Dendritic cell treated with granulocyte-macrophage colony-stimulating factor and Interleukin-4, amounts not matched to agents 40 ng/mL and 50 ng/mL, for 4 days (primary cell): ENCODE measurements around the gene MICAL3.

ENCODE experiments used
- H3K27ac Mint-ChIP-seq: one replicate; pipeline ENCODE4 v1.8.0; 2022; ENCODE audit warnings: mild to moderate bottlenecking, mixed read lengths
- H3K27me3 Mint-ChIP-seq: one replicate; pipeline ENCODE4 v1.8.0; 2022; ENCODE audit warnings: mild to moderate bottlenecking, mixed read lengths
- H3K36me3 Mint-ChIP-seq: one replicate; pipeline ENCODE4 v1.8.0; 2022; ENCODE audit warnings: low read depth, mixed read lengths
- H3K4me1 Mint-ChIP-seq: one replicate; pipeline ENCODE4 v1.8.0; 2022; ENCODE audit warnings: low read depth, mixed read lengths
- H3K4me3 Mint-ChIP-seq: one replicate; pipeline ENCODE4 v1.8.0; 2022; ENCODE audit warnings: mild to moderate bottlenecking, moderate library complexity, mixed read lengths
- H3K9me3 Mint-ChIP-seq: one replicate; pipeline ENCODE4 v1.8.0; 2022; ENCODE audit warnings: mixed read lengths
- intact Hi-C: fragments of 100-400 bp; cut with micrococcal nuclease; formaldehyde crosslinking; loops from one replicate; pipeline ENCODE4 v1.15.0; 2022

MICAL3 gene

DNA sequence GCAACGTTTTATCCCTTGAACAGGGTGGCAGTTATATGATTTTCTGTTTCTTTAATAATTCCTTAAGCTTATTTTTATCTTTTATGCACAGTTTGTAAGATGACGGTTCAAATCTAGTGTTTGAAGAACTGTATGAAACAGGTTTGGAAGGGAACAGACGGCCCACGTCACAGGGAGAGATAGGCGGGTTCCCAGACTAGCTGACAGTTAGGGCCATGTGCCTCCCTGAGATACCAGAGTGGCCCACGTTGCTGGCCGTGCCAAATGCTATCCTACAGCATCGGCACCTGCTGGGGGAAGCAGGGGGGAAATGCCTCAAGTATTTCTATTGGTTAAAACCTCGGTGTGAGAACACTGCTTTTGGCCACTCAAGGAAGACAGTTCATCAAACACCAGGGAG lies 199.9 kb downstream of the MICAL3 start:
- Mint-ChIP-seq H3K36me3 (no peaks in the 10 kb centered on the region), H3K27ac (no peak overlapping the region), H3K27me3 (no peaks in the 10 kb centered on the region), H3K4me3 (no peak overlapping the region), H3K4me1 (no peaks in the 10 kb centered on the region), H3K9me3 (no peaks in the 10 kb centered on the region)
- intact Hi-C loops: no loop called here

DNA sequence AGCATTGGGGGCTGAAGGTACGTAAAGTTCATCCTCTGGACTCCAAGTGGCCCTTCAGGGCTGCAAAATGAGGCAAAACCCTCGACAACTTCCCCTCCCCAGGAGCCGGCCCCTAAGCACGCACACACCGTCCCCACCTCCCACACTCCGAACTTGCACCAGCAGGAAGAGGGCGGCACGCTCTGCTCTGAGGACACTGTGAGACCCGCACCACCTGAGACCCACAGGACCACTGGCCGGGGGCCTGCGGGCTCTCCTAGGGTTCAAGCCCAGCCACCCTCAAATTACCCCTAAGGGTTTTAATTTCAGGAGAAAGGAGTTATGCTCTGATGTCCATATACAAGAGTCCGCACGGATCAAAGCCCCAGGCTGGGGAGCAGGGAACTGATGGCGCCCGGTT lies 200.4 kb downstream of the MICAL3 start:
- intact Hi-C loops: no loop called here
- no peaks in the 10 kb centered on the region for H3K4me1 Mint-ChIP-seq

DNA sequence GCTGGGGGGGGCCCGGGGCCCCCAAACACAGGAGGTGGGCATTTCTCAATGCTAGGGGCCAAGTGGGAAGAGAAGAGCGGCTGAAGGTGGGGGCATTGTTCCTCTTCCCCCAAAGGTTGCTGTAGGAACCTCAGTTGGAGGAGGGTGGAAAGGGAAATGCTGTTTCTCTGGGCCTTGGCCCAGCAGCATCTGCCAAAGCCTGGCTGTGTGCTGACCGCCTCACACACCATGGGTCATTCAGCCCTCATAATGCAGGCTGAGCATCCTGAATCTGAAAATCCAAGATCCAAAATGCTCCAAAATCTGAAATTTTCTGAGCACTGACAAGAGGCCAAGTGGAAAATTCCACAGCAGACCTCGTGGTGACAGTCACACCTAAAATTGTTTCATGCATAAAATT lies 201.1 kb downstream of the MICAL3 start:
- no peak overlapping the region for H3K4me3 Mint-ChIP-seq
- intact Hi-C loops: no loop called here

More for the DNA sequence above, 200.4 kb downstream of the MICAL3 start:
- Mint-ChIP-seq H3K4me3 (no peak overlapping the region), H3K27me3 (no peaks in the 10 kb centered on the region), H3K9me3 (no peaks in the 10 kb centered on the region), H3K27ac (no peak overlapping the region), H3K36me3 (no peaks in the 10 kb centered on the region)

DNA sequence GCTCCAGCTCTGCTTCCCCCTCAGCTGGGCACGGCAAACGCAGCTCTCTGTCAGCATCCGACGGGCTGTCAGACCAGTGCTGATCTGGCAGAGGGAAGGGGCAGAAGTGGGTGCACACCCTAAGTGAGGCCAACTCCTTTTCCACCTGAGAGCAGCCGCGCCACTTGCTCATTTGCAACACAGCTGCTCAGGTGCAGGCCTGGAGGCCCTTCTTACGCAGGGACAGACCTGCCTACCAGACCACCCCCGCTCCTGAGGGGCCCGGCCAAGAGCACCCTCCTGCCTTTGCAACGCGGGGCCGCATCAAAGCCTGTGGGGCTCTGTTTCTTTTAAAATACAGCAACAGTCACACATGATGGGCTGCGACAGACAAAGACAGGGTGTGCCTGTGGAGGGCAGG lies 202.3 kb downstream of the MICAL3 start:
- intact Hi-C loops: no loop called here
- Mint-ChIP-seq H3K36me3 (no peaks in the 10 kb centered on the region), H3K4me1 (no peaks in the 10 kb centered on the region), H3K27ac (no peak overlapping the region), H3K27me3 (no peaks in the 10 kb centered on the region), H3K9me3 (no peaks in the 10 kb centered on the region), H3K4me3 (no peak overlapping the region)

More for the DNA sequence above, 201.1 kb downstream of the MICAL3 start:
- Mint-ChIP-seq H3K9me3 (no peaks in the 10 kb centered on the region), H3K27ac (no peak overlapping the region), H3K36me3 (no peaks in the 10 kb centered on the region), H3K4me1 (no peaks in the 10 kb centered on the region), H3K27me3 (no peaks in the 10 kb centered on the region)

DNA sequence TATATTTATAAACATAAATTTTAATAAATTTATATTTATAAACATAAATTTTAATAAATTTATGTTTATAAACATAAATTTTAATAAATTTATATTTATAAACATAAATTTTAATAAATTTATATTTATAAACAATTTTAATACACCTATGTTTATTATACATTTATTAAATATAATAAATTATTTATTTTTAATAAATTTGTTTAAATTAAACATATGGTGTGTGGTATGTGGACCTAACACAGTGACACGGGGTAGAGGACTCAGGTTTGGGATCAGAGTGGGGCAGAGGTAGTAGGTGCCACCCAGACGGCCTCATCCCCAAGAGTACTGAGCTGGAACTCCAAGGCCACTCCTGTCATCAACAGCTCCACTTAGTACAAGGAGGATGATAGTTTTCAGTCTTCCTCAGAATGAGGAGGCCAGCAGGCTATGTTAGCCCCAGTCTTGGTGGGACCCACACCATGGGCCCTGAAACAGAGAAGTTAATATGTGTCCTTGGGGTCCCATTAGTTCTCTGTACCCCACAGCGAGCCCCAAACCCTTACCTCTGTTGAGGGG lies 203.4 kb downstream of the MICAL3 start:
- no peaks in the 10 kb centered on the region for H3K4me1 Mint-ChIP-seq
- intact Hi-C loops: no loop called here
- no peaks in the 10 kb centered on the region for H3K36me3 Mint-ChIP-seq
- no peak overlapping the region for H3K27ac Mint-ChIP-seq
- no peak overlapping the region for H3K4me3 Mint-ChIP-seq
- H3K27me3 Mint-ChIP-seq: no peaks in the 10 kb centered on the region
- no peaks in the 10 kb centered on the region for H3K9me3 Mint-ChIP-seq

DNA sequence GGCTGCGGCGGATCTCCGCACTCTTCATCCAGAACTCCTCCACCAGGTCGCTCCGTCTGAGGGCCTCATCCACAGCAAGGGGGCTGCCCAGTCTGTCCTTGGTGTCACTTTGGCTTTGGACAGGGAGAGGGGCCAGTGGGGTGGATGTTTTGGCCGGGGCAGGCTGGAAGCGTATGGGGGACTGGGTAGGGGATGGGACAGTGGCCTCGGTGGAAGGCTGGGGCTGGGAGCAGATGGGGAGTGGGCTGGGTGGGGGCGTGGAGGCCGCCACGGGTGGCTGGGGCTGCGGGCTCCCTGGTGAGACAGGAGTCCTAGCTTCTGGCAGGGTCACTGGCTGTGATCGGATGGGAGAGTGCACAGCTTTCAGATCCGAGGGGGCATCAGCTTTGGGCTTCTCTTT lies 205.7 kb downstream of the MICAL3 start:
- H3K4me3 Mint-ChIP-seq: no peak overlapping the region
- H3K27ac Mint-ChIP-seq: no peak overlapping the region
- no peaks in the 10 kb centered on the region for H3K4me1 Mint-ChIP-seq
- no peaks in the 10 kb centered on the region for H3K9me3 Mint-ChIP-seq
- no peaks in the 10 kb centered on the region for H3K27me3 Mint-ChIP-seq
- intact Hi-C loops: no loop called here
- no peaks in the 10 kb centered on the region for H3K36me3 Mint-ChIP-seq

DNA sequence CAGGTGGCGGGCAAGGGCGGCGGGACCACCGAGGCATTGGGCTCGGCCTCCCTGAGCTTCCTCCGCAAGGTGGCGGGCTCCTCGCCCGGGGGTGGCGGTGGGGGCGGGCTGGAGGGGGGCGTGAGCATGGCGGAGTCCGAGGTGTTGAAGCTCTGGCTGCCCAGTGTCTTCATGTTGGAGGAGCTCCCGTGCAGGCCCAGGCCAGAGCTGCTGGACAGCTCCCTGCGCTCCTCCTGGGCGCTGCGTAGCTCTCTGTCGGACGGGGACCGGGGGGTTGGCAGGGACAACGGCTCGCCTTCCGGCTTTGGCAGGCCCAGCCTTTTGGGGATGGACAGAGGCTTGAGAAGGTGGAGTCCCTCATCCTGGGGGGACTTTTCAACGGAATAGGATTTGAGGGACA lies 206.2 kb downstream of the MICAL3 start:
- H3K4me3 Mint-ChIP-seq: no peak overlapping the region
- no peaks in the 10 kb centered on the region for H3K4me1 Mint-ChIP-seq
- H3K27ac Mint-ChIP-seq: no peak overlapping the region
- H3K36me3 Mint-ChIP-seq: no peaks in the 10 kb centered on the region
- intact Hi-C loops: no loop called here
- no peaks in the 10 kb centered on the region for H3K27me3 Mint-ChIP-seq
- H3K9me3 Mint-ChIP-seq: no peaks in the 10 kb centered on the region

DNA sequence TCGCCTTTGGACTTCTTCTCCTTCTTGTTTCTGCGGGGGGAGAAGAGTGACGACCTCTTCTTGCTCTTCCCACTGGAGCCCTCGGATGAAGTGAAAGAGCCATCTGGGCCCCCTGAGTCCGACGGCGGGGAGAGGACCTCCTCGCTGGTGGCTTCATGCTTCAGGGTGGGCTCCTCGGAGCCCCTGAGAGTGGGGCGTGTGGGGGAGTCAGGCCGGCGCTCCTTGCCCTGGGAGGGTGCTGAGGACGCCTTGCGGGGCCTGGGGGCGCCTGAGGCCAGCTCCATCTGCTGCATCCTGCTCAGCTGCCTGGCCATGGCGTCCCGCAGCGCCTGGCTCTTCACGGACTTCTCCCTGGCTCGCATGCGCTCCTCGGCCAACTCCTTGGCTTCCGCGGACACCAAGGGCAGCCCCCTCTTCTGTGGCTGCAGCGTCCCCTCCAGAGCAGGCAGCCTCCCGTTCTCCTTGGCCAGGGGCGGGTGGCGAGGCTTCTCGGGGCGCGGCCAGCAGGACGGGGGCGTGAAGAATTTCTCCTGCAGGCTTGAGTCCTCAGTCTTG lies 206.8 kb downstream of the MICAL3 start:
- Mint-ChIP-seq H3K9me3 (no peaks in the 10 kb centered on the region), H3K36me3 (no peaks in the 10 kb centered on the region), H3K27ac (no peak overlapping the region), H3K27me3 (no peaks in the 10 kb centered on the region), H3K4me1 (no peaks in the 10 kb centered on the region), H3K4me3 (no peak overlapping the region)
- intact Hi-C loops: no loop called here

DNA sequence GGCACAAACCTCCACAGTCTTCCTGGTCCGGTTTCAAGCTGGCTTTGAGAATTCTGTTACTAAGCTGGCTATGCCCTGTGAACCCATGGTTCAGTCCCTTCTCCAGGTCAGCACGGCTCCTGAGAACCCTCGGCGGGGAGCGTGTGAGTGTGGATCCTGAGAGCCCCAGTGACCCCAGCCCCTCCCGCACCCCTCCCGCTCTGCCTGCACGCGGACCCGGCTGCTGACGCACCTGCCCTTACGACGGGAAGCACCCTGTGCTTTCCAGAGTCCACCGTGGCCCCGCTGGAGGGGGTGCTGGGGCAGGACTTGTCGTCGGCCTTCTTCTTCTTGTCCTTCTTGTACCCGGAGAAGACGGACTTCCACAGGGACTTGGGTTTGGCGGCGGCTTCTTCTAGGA lies 207.3 kb downstream of the MICAL3 start:
- Mint-ChIP-seq H3K36me3 (no peaks in the 10 kb centered on the region), H3K27ac (no peak overlapping the region)
- intact Hi-C loops: no loop called here

DNA sequence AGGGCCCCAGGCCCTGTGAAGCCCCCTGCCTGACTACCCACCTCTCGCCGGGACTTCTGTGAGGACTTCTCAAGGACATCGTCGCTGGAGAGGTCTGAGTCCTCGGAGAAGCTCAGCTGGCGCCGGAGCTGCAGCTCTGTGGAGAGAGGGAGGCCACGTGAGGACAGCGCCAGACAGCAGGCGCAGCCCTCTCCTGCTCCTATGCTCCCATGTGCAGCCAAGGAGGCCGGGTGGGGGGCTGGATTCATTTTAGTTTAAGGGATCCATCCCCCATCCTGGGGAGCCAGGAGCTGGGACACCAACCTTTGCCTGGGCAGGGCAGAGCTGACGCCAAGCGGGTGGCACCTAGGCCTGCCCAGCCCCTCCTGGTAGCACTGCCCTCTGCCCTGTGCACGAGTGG lies 207.7 kb downstream of the MICAL3 start:
- intact Hi-C loops: no loop called here
- H3K27ac Mint-ChIP-seq: no peak overlapping the region
- no peaks in the 10 kb centered on the region for H3K27me3 Mint-ChIP-seq
- H3K4me3 Mint-ChIP-seq: no peak overlapping the region
- no peaks in the 10 kb centered on the region for H3K4me1 Mint-ChIP-seq
- H3K9me3 Mint-ChIP-seq: no peaks in the 10 kb centered on the region
- no peaks in the 10 kb centered on the region for H3K36me3 Mint-ChIP-seq

More for the DNA sequence above, 207.3 kb downstream of the MICAL3 start:
- H3K9me3 Mint-ChIP-seq: no peaks in the 10 kb centered on the region
- no peak overlapping the region for H3K4me3 Mint-ChIP-seq
- no peaks in the 10 kb centered on the region for H3K27me3 Mint-ChIP-seq
- H3K4me1 Mint-ChIP-seq: no peaks in the 10 kb centered on the region

DNA sequence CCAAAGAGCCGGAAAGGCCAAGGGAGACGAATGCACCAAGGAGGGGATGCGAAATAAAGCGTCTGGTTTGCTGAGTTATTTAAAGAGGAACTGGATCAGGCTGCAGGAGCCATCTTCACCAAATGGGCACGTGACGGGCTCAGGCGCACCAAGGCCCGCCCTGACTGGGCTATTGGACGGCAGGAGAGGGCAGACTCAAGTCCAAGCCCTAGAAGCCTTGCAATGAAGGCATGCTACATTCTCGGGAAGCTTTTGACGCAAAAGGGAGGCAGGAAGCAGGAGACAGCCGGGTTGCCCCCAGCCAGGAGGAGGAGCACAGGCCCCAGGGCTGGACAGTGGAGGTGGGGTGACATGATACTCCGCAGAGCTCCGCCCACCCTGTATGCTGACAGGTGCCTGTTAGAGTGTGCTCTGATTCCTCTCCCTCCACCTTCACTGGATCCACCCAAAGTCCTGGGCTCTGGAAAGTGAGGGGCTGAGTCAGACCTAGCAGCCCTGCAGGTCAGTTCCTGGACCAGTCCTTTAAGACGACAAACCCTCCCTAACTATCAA lies 208.6 kb downstream of the MICAL3 start:
- intact Hi-C loops: no loop called here
- no peaks in the 10 kb centered on the region for H3K4me1 Mint-ChIP-seq
- H3K27me3 Mint-ChIP-seq: no peaks in the 10 kb centered on the region
- no peaks in the 10 kb centered on the region for H3K36me3 Mint-ChIP-seq
- no peak overlapping the region for H3K4me3 Mint-ChIP-seq
- H3K9me3 Mint-ChIP-seq: no peaks in the 10 kb centered on the region
- H3K27ac Mint-ChIP-seq: no peak overlapping the region

DNA sequence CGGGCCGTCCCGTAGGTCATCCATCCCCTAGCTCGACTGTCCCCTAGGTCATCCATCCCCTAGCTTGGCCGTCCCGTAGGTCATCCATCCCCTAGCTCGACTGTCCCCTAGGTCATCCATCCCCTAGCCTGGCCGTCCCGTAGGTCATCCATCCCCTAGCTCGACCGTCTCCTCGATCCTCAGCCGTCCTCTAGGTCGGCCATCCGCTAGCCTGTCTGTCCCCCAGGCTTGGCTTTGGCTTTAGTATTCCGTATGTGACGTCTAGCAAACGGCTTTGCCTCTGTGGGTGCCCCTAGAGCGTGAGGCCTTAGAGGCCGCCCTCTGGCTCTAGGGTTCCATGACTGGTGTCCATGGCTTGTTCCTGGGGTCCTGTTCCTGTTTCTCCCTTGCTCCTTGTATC lies 209.5 kb downstream of the MICAL3 start:
- intact Hi-C loops: no loop called here
- no peaks in the 10 kb centered on the region for H3K9me3 Mint-ChIP-seq
- H3K27ac Mint-ChIP-seq: no peak overlapping the region
- no peaks in the 10 kb centered on the region for H3K27me3 Mint-ChIP-seq
- H3K36me3 Mint-ChIP-seq: no peaks in the 10 kb centered on the region
- H3K4me1 Mint-ChIP-seq: no peaks in the 10 kb centered on the region
- H3K4me3 Mint-ChIP-seq: no peak overlapping the region

DNA sequence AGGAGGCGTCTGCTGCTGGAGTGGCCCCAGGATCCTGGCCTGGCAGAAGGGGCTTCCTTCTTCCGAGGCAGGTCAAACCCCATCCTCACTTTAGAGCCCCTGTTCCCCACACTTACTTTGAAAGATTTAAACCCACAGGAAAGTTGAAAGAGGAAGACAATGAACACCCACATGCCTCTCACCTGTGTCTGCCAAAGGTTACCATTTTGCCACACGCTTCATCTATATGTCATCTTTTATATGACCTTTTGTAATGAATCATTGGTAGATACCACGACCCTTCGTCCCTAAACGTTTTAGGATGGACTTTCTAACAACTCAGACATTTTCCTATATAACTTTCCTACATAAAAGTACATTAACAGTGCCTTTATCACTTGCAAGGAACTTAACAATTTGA lies 210.3 kb downstream of the MICAL3 start:
- Mint-ChIP-seq H3K27me3 (no peaks in the 10 kb centered on the region), H3K9me3 (no peaks in the 10 kb centered on the region), H3K4me3 (no peak overlapping the region), H3K27ac (no peak overlapping the region), H3K4me1 (no peaks in the 10 kb centered on the region), H3K36me3 (no peaks in the 10 kb centered on the region)
- intact Hi-C loops: no loop called here

DNA sequence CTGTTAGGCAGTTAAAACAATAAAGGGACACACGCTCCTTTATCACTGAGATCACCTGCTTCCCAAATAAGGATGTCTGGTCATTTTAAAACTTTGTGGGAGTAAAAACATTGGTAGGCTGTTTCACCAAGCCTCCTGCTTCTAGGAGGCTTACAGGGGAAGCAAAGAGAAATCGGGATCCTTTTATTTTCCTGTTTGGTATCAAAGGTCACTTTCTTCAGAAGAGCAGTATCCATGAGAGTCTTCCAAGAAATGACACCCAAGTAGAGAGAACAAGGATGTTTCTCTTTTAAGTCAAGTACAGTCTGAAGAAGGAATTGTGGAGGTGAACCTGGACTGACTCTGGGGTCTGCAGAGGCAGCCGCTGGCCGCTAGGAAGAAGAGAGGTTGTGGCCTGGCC lies 213.2 kb downstream of the MICAL3 start:
- H3K9me3 Mint-ChIP-seq: no peaks in the 10 kb centered on the region
- H3K4me3 Mint-ChIP-seq: no peak overlapping the region
- intact Hi-C loops: no loop called here
- H3K4me1 Mint-ChIP-seq: no peaks in the 10 kb centered on the region
- no peak overlapping the region for H3K27ac Mint-ChIP-seq
- no peaks in the 10 kb centered on the region for H3K27me3 Mint-ChIP-seq
- H3K36me3 Mint-ChIP-seq: peaks cover 6% of the 10 kb centered on the region

DNA sequence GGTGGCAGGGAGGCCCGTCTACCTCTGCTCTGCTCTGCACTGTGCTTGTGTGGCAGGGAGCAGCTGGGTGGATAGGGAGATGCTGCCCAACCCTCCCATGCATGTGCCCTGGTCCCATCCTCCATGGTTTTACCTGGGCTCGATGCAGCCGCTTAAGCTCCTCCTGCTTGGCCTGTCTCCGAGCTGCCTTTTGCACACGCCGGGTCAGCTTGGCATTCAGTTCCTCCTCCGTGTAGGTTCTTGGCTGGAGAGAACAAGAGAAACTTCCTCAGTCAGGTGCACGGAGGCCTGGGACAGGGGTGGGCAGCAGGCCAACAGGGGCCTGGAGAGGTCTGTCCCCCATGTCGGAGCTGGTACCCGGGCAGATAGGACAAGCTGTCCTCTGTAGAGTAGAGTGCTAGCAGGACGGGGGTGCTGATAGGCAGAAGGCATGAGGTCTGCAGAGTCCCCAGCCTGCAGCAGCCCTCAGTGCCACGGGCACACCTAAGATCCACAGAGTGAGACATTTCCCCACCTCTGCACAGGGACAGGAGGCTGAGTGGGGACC lies 213.7 kb downstream of the MICAL3 start:
- H3K27ac Mint-ChIP-seq: no peak overlapping the region
- no peak overlapping the region for H3K4me3 Mint-ChIP-seq
- peaks cover 6% of the 10 kb centered on the region for H3K36me3 Mint-ChIP-seq
- H3K27me3 Mint-ChIP-seq: no peaks in the 10 kb centered on the region
- H3K9me3 Mint-ChIP-seq: no peaks in the 10 kb centered on the region
- intact Hi-C loops: no loop called here
- no peaks in the 10 kb centered on the region for H3K4me1 Mint-ChIP-seq
